ENCODE data around the gene NOS1. TPM values are rescaled to one million over a fixed set of nuclear protein-coding genes. Genes with fewer than 3 reads are reported as not detected.
"Not testable (repeated sequence)": the region's sequence is repeated elsewhere in the genome, so short reads cannot be mapped to it uniquely, and the experiment has no call there.

Gene NOS1
- total RNA-seq, 1 donor: not detected

DNA sequence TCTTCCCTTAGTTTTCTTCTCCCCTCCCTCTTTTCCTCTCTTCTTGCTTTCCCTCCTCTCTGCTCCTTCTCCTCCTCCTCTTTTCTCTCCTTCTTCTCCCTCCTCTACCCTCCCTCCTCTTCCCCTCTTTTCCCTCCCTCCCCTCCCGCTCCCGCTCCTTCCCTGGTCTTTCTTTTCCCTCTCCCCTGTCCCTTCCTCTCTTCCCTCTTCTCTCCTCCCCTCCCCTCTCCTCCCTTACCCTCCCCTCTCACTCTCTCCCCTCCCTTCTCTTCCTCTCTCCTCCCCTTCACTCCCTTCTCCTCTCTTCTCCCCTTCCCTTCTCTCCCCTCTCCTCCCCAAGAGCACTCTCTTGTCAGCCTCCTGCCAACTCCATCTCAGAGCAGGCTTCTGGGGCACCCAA is 153.8 kb downstream of the NOS1 start:
- H3K4me3 ChIP-seq (ENCODE audit: low read depth, low read length): no peak overlapping the region
- TF ChIP-seq CTCF (IDR thresholded peaks at IDR 0.05; ENCODE audit: insufficient read depth, low read depth, low read length): no peak
- no peak for DNase-seq (ENCODE audit: low read depth)

- TF ChIP-seq CTCF (IDR thresholded peaks at IDR 0.05; ENCODE audit: insufficient read depth, low read depth, low read length): no peak
- DNase-seq (ENCODE audit: low read depth): no peak
- no peak overlapping the region for H3K4me3 ChIP-seq (ENCODE audit: low read depth, low read length)
Observed at GRCh38 chr12:117202556-117202955, 158.9 kb downstream of the NOS1 start.

DNA sequence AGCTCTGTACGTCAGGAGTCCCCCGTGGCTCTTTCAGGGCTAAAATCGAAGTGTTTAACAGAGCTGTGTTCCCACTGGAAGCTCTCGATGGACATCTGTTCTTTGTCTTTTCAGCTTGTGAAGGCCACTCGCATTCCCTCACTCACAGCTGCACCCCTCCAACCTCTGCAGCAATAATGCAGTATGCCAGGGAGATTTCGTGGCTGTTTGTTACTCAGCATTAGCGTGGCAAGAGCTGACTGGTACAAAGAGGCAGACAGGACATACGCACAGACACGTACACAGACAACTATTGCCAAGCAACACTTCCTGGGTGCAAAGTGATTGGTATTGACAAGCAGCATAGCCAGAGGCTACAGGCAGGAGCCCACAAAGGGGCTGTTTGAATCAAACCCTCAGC is 159.4 kb downstream of the NOS1 start:
- no peak for TF ChIP-seq CTCF (IDR thresholded peaks at IDR 0.05; ENCODE audit: insufficient read depth, low read depth, low read length)

GRCh38 chr12:117199956-117200744 is 161.3 kb downstream of the NOS1 start:
- H3K4me3 ChIP-seq (ENCODE audit: low read depth, low read length); DNase-seq (ENCODE audit: low read depth): not testable (repeated sequence)

More for the DNA sequence above, 159.4 kb downstream of the NOS1 start:
- H3K4me3 ChIP-seq (ENCODE audit: low read depth, low read length): no peak overlapping the region
- no peak for DNase-seq (ENCODE audit: low read depth)

- not testable (repeated sequence) for DNase-seq (ENCODE audit: low read depth); H3K4me3 ChIP-seq (ENCODE audit: low read depth, low read length)
Observed at GRCh38 chr12:117196334-117196733, 165.1 kb downstream of the NOS1 start.

- DNase-seq (ENCODE audit: low read depth); H3K4me3 ChIP-seq (ENCODE audit: low read depth, low read length): not testable (repeated sequence)
Observed at GRCh38 chr12:117195027-117195426, 166.4 kb downstream of the NOS1 start.

DNA sequence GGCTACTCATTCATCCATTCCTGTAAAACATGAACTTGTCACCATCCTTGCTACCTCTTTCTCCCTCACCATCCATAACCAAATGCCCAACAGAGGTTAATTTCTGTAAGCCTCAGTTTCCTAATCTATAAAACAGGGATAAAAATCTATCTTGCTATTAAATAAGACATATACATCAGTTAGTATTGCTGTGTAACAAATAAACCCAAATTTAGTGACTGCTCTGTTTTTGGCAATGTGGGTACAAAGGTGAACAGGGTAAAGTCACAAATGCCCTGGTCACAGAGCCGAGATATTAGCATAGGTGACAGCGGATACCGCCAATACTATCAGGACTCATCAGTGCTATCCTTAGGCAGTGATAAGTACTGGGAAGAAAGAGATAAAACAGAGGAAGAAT is 167.5 kb downstream of the NOS1 start:
- no peak overlapping the region for H3K4me3 ChIP-seq (ENCODE audit: low read depth, low read length)
- DNase-seq (ENCODE audit: low read depth): no peak
- no peak for TF ChIP-seq CTCF (IDR thresholded peaks at IDR 0.05; ENCODE audit: insufficient read depth, low read depth, low read length)

DNA sequence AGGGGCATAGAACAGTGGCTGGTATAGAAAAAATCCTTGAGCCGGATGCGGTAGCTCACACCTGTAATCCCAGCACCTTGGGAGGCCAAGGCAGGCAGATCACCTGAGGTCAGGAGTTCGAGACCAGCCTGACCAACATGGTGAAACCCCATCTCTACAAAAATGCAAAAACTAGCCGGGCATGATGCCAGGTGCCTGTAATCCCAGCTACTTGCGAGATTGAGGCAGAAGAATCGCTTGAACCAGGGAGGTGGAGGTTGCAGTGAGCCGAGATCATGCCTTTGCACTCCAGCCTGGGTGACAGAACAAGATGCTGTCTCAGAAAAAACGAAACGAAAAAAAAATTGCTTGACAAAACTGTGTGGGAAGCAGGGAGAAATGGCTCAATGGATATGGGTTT is 168.8 kb downstream of the NOS1 start:
- not testable (repeated sequence) for H3K4me3 ChIP-seq (ENCODE audit: low read depth, low read length); DNase-seq (ENCODE audit: low read depth)

DNA sequence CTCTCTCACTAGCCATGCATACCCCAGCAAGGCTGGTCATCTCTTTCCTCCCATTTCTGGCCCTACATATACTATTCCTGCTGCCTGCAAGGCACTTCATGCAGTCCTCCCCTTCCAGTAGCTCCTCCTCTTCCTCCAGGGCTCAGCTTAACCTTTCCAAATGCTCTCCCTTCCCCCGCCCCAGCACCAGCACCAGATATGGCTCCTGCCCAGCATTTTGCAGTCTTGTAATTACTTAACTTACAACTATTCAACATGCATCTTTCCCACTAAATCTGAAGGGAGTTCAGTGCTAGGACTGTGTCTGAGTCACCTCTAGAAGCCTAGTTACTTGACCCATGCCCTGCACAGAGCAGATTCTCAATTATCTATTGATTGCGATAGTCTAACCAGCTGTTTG is 169.4 kb downstream of the NOS1 start:
- peak; percentile 14 for DNase-seq (ENCODE audit: low read depth)
- no peak overlapping the region for H3K4me3 ChIP-seq (ENCODE audit: low read depth, low read length)
- no peak for TF ChIP-seq CTCF (IDR thresholded peaks at IDR 0.05; ENCODE audit: insufficient read depth, low read depth, low read length)
